Stimulated activated CD8-positive, alpha-beta memory T cell treated with anti-CD3 and anti-CD28 coated beads, Interleukin-12 subunit alpha, Interleukin-12 subunit beta, amount 100 ng/mL, for 1 hour (primary cell): Measurements from ENCODE around the gene DXO.
"Not testable (repeated sequence)": the region's sequence is repeated elsewhere in the genome, so short reads cannot be mapped to it uniquely, and the experiment has no call there.

Experiments used
- DNase-seq: peaks from one replicate; pipeline ENCODE4 v3.0.0-alpha.2; 2020; ENCODE audit warnings: low read depth

DXO gene

DNA sequence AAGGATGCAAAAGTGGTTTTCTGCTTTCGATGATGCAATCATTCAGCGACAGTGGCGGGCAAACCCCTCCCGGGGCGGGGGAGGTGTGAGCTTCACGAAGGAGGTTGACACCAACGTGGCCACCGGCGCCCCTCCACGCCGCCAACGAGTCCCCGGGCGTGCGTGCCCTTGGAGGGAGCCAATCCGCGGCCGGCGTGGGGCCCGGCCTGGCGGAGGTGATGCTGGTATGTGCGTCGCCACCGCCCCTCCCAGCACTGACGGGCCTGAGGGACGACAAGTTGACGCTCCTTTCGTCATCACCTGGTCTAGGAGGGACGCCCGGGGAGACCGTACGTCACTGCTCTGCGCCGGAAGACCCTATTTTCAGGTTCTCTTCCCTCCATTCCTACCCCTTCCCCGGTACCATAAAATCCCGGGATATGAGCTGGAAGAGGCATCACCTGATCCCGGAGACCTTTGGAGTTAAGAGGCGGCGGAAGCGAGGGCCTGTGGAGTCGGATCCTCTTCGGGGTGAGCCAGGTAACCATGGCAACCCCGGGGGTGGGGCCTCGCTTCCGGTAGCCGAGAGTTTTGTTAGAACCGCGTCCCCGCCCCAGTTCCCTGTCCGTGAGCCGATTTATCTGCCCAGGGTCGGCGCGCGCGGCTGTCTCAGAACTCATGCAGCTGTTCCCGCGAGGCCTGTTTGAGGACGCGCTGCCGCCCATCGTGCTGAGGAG lies at the start of gene DXO:
TSS of gene DXO (minus strand) at position 146 of the 716 bp plus-strand sequence. CDS start 463 bp downstream, outside the sequence.
- peak; percentile 97 for DNase-seq

- DNase-seq: not testable (repeated sequence)
These were observed 42.6 kb upstream of the DXO start, which contains the start of gene C4B for GRCh38 chr6:32014547-32014946. Gene C4B, plus strand, starts transcription at chr6:32014795. Its CDS starts 51 bp downstream, at chr6:32014846.

- not testable (repeated sequence) for DNase-seq
These were observed 41.8 kb upstream of the DXO start for GRCh38 chr6:32013738-32014137.

DNA sequence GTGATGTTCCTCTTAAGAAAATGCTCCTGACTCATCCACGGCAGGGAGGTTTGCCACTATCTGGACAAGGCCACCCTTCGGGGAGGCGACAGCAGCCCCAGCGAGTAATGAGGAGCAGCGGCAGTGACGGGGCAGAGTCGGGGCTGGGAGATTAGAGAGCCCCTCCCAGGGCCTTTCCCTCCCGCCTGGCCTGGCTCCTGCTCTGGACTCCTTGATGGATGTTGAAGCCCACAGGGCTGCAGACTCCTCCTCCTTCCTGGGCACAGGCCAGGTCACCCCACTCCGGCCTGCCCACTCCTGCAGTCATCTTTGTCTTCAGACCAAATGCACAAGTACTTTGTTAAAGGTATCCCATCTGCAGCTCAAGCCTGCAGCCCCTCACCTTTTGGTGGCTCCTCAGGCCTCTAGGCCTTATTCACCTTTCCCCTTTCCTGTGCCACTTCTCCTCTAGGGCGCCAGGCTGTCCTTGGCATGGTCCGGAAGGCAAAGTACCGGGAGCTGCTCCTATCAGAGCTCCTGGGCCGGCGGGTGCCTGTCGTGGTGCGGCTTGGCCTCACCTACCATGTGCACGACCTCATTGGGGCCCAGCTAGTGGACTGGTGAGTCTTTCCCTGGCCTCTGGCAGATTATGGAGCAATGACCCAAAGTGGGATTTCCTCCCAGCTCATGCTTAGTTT lies 41.1 kb upstream of the DXO start:
- DNase-seq: not testable (repeated sequence)

GRCh38 chr6:32010856-32011530 lies 39.1 kb upstream of the DXO start:
- not testable (repeated sequence) for DNase-seq

GRCh38 chr6:32009537-32009936 lies 37.6 kb upstream of the DXO start:
- DNase-seq: not testable (repeated sequence)

- DNase-seq: not testable (repeated sequence)
These were observed 36.7 kb upstream of the DXO start for GRCh38 chr6:32008616-32009015.

GRCh38 chr6:32008037-32008436 lies 36.1 kb upstream of the DXO start:
- not testable (repeated sequence) for DNase-seq

DNA sequence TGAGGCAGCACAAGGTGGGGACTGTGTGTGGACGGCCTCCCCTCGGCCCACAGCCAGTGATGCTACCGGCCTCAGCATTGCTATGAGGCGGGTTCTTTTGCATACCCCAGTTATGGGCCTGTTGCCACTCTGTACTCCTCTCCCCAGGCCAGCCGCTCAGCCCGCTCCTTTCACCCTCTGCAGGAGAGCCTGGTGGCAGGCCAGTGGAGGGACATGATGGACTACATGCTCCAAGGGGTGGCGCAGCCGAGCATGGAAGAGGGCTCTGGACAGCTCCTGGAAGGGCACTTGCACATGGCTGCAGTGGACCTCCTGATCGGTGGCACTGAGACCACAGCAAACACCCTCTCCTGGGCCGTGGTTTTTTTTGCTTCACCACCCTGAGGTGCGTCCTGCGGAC lies 35.1 kb upstream of the DXO start:
- DNase-seq: not testable (repeated sequence)

DNA sequence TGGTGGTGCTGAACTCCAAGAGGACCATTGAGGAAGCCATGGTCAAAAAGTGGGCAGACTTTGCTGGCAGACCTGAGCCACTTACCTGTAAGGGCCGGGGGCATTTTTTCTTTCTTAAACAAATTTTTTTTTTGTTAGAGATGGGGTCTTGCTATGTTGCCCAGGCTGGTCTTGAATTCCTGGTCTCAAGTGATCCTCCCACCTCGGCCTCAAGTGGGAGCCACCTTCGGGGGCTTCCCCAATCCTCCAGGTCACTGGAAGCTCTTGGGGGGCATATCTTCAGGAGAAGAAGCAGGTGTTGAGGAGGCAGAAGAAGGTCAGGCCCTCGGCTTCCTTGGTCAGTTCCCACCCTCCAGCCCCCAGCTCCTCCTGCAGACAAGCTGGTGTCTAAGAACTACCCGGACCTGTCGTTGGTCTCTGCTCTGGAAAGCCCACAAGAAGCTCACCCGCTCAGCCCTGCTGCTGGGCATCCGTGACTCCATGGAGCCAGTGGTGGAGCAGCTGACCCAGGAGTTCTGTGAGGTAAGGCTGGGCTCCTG lies 34.1 kb upstream of the DXO start:
- DNase-seq: not testable (repeated sequence)

GRCh38 chr6:32005538-32005880 lies 33.6 kb upstream of the DXO start:
- DNase-seq: not testable (repeated sequence)

- not testable (repeated sequence) for DNase-seq
These were observed 33.1 kb upstream of the DXO start for GRCh38 chr6:32004864-32005537.

DNA sequence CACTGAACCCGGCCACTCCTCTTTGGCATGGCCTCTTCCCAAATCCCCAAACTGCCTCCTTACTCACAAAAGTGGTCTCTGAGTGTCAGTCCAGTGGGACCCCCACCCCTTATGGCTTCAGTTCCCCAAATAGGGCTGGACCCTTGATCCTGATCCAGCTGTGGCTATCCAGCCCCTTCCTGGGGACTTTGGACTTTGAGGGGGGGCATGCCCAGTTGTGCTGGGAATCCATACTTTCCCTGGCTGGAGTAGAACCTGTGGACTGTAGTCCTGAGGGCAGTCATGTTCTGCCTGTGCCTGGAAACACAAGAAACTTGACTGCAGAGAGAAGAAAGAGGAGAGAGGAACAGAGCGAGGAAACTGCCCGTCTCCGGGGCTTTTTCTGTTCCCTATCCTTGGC lies 32.5 kb upstream of the DXO start:
- DNase-seq: not testable (repeated sequence)

GRCh38 chr6:32003301-32003700 lies 31.4 kb upstream of the DXO start:
- not testable (repeated sequence) for DNase-seq

GRCh38 chr6:32002546-32003268 lies 30.8 kb upstream of the DXO start:
- DNase-seq: not testable (repeated sequence)

GRCh38 chr6:31996385-31996784 lies 24.4 kb upstream of the DXO start:
- DNase-seq: not testable (repeated sequence)

- DNase-seq: not testable (repeated sequence)
These were observed 22.5 kb upstream of the DXO start for GRCh38 chr6:31994421-31994820.

DNA sequence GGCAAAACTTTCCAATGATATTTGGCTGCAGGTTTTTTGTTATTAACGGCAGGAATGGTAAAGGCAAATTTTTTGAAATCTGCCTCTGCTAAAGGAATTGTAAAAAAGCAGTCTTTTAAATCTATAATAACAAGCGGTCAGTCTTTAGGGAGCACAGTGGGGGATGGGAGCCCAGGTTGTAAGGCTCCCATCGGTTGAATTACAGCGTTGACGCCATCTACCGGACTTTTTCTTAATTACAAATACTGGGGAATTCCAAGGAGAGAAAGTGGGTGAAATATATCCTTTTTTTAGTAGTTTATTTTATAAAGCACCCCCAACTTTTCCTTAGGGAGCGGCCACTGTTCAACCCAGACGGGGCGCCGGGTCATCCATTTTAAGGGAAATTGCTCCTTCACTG lies 17.4 kb upstream of the DXO start:
- not testable (repeated sequence) for DNase-seq

GRCh38 chr6:31981744-31982143 lies 9.8 kb upstream of the DXO start, which contains the start of gene C4A:
Gene C4A, plus strand, starts transcription at chr6:31982057. Its CDS starts 51 bp downstream, at chr6:31982108.
- not testable (repeated sequence) for DNase-seq

DNA sequence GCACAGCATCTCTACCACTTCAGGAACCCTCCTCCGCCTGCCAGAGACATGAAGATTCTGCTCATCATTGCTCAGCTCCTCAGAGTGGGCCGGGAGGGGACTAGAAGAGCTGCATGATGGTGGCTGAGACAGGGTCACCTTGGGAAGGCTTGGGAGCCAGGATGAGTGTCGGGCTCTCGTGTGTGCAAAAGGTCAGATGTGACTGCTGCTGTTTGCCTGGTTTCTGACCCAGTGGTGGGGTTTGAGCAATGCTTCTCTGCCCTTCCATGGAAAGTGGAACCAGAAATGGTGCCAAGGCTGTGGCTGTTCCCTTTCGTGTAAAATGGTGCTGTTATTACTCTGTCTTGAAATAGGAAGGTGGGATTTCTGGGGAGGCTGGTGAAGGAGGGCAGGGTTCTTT lies 9.1 kb upstream of the DXO start:
- not testable (repeated sequence) for DNase-seq
